Measurements from ENCODE around the gene HSPB6.
"Not testable (repeated sequence)": the region's sequence is repeated elsewhere in the genome, so short reads cannot be mapped to it uniquely, and the experiment has no call there.

Gene HSPB6

DNA sequence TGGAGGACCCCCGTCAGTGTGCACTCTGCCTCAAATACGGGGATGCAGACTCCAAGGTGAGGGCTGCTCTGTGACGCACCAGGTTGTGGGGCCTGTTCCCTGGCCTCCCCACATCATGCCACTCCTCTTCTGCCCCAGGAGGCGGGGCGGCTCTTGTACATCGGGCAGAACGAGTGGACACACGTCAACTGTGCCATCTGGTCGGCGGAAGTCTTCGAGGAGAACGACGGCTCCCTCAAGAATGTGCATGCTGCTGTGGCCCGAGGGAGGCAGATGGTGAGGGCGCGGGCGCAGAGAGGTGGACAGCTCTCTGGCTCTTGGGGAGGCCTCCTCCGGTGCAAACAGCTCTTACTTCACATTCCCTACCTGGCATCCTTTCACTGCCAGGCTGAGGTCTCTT lies 27.8 kb downstream of the HSPB6 start:
- no peak overlapping the region for H3K27ac ChIP-seq
- TF ChIP-seq CTCF (conservative IDR thresholded peaks at IDR 0.05) = no peak

DNA sequence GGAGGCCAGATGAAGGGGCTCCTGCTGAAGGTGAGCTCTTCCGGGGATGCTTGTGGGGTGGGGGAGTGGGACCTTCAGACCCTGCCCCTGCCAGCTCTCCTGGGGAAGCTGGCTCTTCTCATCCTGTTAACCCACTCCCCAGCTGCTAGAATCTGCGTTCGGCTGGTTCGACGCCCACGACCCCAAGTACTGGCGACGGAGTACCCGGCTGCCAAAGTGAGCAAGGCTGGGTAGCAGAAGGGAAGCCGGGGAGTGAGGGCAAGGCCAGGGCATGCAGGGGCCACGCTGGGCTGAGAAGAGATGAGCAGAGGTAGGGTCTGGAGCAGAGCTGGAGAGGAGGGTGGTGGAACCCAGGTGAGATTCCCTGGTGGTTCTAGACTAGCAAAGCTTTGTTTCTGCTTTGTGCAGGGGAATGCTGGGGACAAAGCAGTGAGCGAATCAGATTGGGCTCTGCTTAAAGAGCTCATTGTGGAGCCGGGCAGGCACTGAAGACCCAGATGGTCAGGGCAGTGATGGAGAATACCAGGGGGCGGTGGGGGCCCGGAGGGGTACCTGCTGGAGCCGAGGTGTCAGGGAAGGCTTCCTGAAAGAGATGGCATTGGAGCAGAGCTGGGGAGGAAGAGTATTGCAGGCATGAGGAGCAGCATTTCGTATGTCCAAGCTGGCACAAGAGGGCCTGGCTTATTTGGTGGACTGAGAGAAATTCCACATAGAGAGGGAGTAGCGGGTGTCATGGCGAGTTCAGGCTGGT lies 28.7 kb downstream of the HSPB6 start:
- no peak for TF ChIP-seq CTCF (conservative IDR thresholded peaks at IDR 0.05)
- no peak overlapping the region for H3K27ac ChIP-seq

DNA sequence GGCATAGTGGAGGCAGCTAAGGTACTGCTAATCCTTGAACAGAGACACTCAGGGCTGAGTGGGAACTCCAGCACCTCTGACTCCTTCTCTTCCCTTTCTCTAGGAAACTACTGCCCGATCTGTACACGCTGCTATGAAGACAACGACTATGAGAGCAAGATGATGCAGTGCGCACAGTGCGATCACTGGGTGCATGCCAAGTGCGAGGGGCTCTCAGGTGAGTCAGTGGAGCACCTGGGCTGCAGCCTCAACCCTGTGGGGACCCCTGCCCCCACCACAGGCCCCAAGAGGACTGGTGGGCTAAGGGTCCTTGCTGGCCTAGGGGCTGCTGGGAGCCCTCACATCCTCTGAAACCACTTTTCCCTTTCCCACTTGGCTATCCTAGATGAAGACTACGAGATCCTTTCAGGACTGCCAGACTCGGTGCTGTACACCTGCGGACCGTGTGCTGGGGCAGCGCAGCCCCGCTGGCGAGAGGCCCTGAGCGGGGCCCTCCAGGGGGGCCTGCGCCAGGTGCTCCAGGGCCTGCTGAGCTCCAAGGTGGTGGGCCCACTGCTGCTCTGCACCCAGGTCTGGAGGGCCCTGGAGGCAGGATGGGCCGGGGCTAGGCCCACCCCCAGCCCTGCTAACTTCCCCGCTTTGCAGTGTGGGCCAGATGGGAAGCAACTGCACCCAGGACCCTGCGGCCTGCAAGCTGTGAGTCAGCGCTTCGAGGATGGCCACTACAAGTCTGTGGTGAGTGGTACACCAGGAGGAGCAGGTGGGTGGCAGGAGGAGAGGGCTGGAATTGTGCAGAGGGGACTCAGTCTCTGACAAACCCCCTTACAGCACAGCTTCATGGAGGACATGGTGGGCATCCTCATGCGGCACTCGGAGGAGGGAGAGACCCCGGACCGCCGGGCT lies 29.5 kb downstream of the HSPB6 start:
- H3K27ac ChIP-seq = no peak overlapping the region
- TF ChIP-seq CTCF (conservative IDR thresholded peaks at IDR 0.05) = no peak

- no peak for TF ChIP-seq CTCF (conservative IDR thresholded peaks at IDR 0.05)
Observed at GRCh38 chr19:35725216-35725861, 31.5 kb downstream of the HSPB6 start.

DNA sequence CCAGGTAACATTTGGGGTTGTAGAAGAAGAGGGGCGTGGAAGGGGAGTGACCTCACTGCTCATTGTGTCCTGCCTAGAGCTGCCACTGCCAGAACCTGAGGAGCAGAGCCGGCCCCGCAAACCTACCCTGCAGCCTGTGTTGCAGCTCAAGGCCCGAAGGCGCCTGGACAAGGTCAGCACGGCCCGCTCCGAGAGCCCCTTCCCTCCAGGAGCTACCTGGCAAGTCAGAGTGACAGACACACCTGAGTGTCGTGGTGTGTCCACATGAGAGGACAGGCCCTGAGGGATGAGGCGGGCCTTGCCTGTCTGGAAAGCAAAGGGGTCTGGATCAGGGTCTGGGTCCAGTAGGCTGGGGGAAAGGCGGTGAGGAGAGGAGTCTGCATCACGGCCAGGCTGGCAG lies 32.3 kb downstream of the HSPB6 start:
- no peak overlapping the region for H3K27ac ChIP-seq
- no peak for TF ChIP-seq CTCF (conservative IDR thresholded peaks at IDR 0.05)

More at GRCh38 chr19:35725216-35725861, 31.5 kb downstream of the HSPB6 start:
- H3K27ac ChIP-seq = no peak overlapping the region

DNA sequence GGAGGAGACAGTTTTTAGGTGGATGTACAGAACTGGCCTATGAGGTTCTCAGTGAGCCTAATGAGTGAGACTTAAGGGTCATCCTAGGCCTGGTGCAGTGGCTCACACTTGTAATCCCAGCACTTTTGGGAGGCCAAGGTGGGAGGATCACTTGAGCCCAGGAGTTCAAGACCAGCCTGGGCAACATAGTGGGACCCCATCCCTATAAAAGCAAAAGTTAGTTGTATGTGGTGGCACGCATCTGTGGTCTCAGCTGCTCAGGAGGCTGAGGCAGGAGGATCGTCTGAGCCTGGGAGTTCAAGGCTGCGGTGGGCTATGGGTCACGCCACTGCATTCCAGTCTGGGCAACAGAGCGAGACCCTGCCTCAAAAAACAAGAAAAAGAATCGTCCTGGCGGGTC lies 32.7 kb downstream of the HSPB6 start:
- not testable (repeated sequence) for H3K27ac ChIP-seq

DNA sequence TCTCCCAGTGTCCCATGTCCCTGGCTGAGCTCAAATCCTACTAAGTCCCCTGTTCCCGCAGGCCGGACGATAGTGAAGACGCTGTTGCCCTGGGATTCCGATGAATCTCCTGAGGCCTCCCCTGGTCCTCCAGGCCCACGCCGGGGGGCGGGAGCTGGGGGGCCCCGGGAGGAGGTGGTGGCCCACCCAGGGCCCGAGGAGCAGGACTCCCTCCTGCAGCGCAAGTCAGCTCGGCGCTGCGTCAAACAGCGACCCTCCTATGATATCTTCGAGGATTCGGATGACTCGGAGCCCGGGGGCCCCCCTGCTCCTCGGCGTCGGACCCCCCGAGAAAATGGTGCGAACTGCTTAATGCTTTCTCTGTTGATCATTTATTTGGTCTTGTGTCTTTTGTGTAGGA lies 33.2 kb downstream of the HSPB6 start:
- no peak for TF ChIP-seq CTCF (conservative IDR thresholded peaks at IDR 0.05)
- H3K27ac ChIP-seq = no peak overlapping the region

All from VCaP (cell line).